ENCODE results near the gene DOCK2. TPM values are rescaled to one million over a fixed set of nuclear protein-coding genes. Genes with fewer than 3 reads are reported as not detected.

Gene DOCK2
- total RNA-seq, 2 experiments from 2014 or later = 189 to 198 TPM

- CTCF ChIA-PET = no interaction called here
- no peak overlapping the region for H3K27ac Mint-ChIP-seq
- peaks cover 8% of the 10 kb centered on the region for H3K27me3 Mint-ChIP-seq
- no peaks in the 10 kb centered on the region for H3K4me1 Mint-ChIP-seq
- ATAC-seq = no peak
- no peaks in the 10 kb centered on the region for H3K36me3 Mint-ChIP-seq (ENCODE audit: low read depth)
- no peak overlapping the region for H3K4me3 Mint-ChIP-seq
- H3K9me3 Mint-ChIP-seq (ENCODE audit: low read depth) = no peaks in the 10 kb centered on the region
- no peak for DNase-seq
- intact Hi-C loops (cut with DNase I, micrococcal nuclease) = no loop called here
- POLR2A ChIA-PET = no interaction called here
These were observed 470.6 kb downstream of the DOCK2 start for GRCh38 chr5:170107674-170108073.

GRCh38 chr5:170108266-170108785 is 471.3 kb downstream of the DOCK2 start:
- H3K27ac Mint-ChIP-seq = no peak overlapping the region
- no peak overlapping the region for H3K4me3 Mint-ChIP-seq
- H3K36me3 Mint-ChIP-seq (ENCODE audit: low read depth) = no peaks in the 10 kb centered on the region
- ATAC-seq (no peak), DNase-seq (no peak)
- intact Hi-C loops (cut with DNase I, micrococcal nuclease) = no loop called here
- no peaks in the 10 kb centered on the region for H3K4me1 Mint-ChIP-seq
- H3K27me3 Mint-ChIP-seq = peaks cover 8% of the 10 kb centered on the region
- ChIA-PET CTCF (no interaction called here), POLR2A (no interaction called here)
- H3K9me3 Mint-ChIP-seq (ENCODE audit: low read depth) = no peaks in the 10 kb centered on the region

- Mint-ChIP-seq H3K27me3 (peaks cover 8% of the 10 kb centered on the region), H3K4me1 (no peaks in the 10 kb centered on the region), H3K9me3 (ENCODE audit: low read depth) (no peaks in the 10 kb centered on the region), H3K4me3 (no peak overlapping the region), H3K36me3 (ENCODE audit: low read depth) (no peaks in the 10 kb centered on the region), H3K27ac (no peak overlapping the region)
- ATAC-seq = no peak
- POLR2A ChIA-PET = no interaction called here
- intact Hi-C loops (cut with DNase I, micrococcal nuclease) = no loop called here
- no peak for DNase-seq
- CTCF ChIA-PET = interaction anchor here (0.5 kb wide), 1 partner anchor 69 kb away, joined by 3 read pairs; no protein-coding TSS in a partner anchor
These were observed 472.3 kb downstream of the DOCK2 start for GRCh38 chr5:170109059-170110031.

GRCh38 chr5:170110403-170111087 is 473.5 kb downstream of the DOCK2 start:
- ChIA-PET POLR2A (no interaction called here), CTCF (no interaction called here)

GRCh38 chr5:170111088-170111785 is 474.2 kb downstream of the DOCK2 start:
- Mint-ChIP-seq H3K9me3 (ENCODE audit: low read depth) (no peaks in the 10 kb centered on the region), H3K4me1 (no peaks in the 10 kb centered on the region), H3K27me3 (peaks cover 3% of the 10 kb centered on the region), H3K4me3 (no peak overlapping the region), H3K36me3 (ENCODE audit: low read depth) (no peaks in the 10 kb centered on the region), H3K27ac (no peak overlapping the region)
- no peak for ATAC-seq
- ChIA-PET POLR2A (no interaction called here), CTCF (no interaction called here)
- intact Hi-C loops (cut with DNase I, micrococcal nuclease) = no loop called here
- DNase-seq = no peak

More at GRCh38 chr5:170110403-170111087, 473.5 kb downstream of the DOCK2 start:
- Mint-ChIP-seq H3K27me3 (peaks cover 3% of the 10 kb centered on the region), H3K27ac (no peak overlapping the region), H3K36me3 (ENCODE audit: low read depth) (no peaks in the 10 kb centered on the region), H3K9me3 (ENCODE audit: low read depth) (no peaks in the 10 kb centered on the region), H3K4me1 (no peaks in the 10 kb centered on the region), H3K4me3 (no peak overlapping the region)
- ATAC-seq = no peak
- DNase-seq = no peak
- intact Hi-C loops (cut with DNase I, micrococcal nuclease) = no loop called here

GRCh38 chr5:170112876-170113521 is 475.9 kb downstream of the DOCK2 start:
- POLR2A ChIA-PET = no interaction called here
- Mint-ChIP-seq H3K27ac (no peak overlapping the region), H3K9me3 (ENCODE audit: low read depth) (no peaks in the 10 kb centered on the region), H3K4me1 (no peaks in the 10 kb centered on the region), H3K36me3 (ENCODE audit: low read depth) (no peaks in the 10 kb centered on the region), H3K4me3 (no peak overlapping the region), H3K27me3 (no peaks in the 10 kb centered on the region)
- no peak for ATAC-seq
- intact Hi-C loops (cut with DNase I, micrococcal nuclease) = no loop called here
- CTCF ChIA-PET = interaction anchor here (1.9 kb wide), 1 partner anchor 12 kb away, joined by 9 read pairs; no protein-coding TSS in a partner anchor
- no peak for DNase-seq

- CTCF ChIA-PET = interaction anchor here (1.9 kb wide), 1 partner anchor 13 kb away, joined by 9 read pairs; no protein-coding TSS in a partner anchor
- Mint-ChIP-seq H3K9me3 (ENCODE audit: low read depth) (no peaks in the 10 kb centered on the region), H3K4me1 (no peaks in the 10 kb centered on the region), H3K27ac (no peak overlapping the region), H3K27me3 (no peaks in the 10 kb centered on the region), H3K4me3 (no peak overlapping the region), H3K36me3 (ENCODE audit: low read depth) (no peaks in the 10 kb centered on the region)
- POLR2A ChIA-PET = no interaction called here
- DNase-seq (no peak), ATAC-seq (no peak)
- intact Hi-C loops (cut with DNase I, micrococcal nuclease) = no loop called here
These were observed 476.4 kb downstream of the DOCK2 start for GRCh38 chr5:170113522-170113900.

- ATAC-seq = no peak
- Mint-ChIP-seq H3K4me3 (no peak overlapping the region), H3K27ac (no peak overlapping the region), H3K9me3 (ENCODE audit: low read depth) (no peaks in the 10 kb centered on the region), H3K36me3 (ENCODE audit: low read depth) (no peaks in the 10 kb centered on the region), H3K4me1 (no peaks in the 10 kb centered on the region), H3K27me3 (no peaks in the 10 kb centered on the region)
- DNase-seq = no peak
- intact Hi-C loops (cut with DNase I, micrococcal nuclease) = no loop called here
- CTCF ChIA-PET = interaction anchor here (1.7 kb wide), 1 partner anchor 14 kb away, joined by 6 read pairs; no protein-coding TSS in a partner anchor
- POLR2A ChIA-PET = no interaction called here
These were observed 477.2 kb downstream of the DOCK2 start for GRCh38 chr5:170114271-170114670.

GRCh38 chr5:170115925-170116324 is 478.9 kb downstream of the DOCK2 start:
- intact Hi-C loops (cut with DNase I, micrococcal nuclease) = no loop called here
- H3K4me1 Mint-ChIP-seq = no peaks in the 10 kb centered on the region
- no peak for DNase-seq
- no peak overlapping the region for H3K4me3 Mint-ChIP-seq
- ATAC-seq = no peak
- no peaks in the 10 kb centered on the region for H3K9me3 Mint-ChIP-seq (ENCODE audit: low read depth)
- H3K27me3 Mint-ChIP-seq = peaks cover 4% of the 10 kb centered on the region
- H3K27ac Mint-ChIP-seq = no peak overlapping the region
- CTCF ChIA-PET = interaction anchor here (1.7 kb wide), 1 partner anchor 16 kb away, joined by 6 read pairs; no protein-coding TSS in a partner anchor
- H3K36me3 Mint-ChIP-seq (ENCODE audit: low read depth) = no peaks in the 10 kb centered on the region
- POLR2A ChIA-PET = no interaction called here

- intact Hi-C loops (cut with DNase I, micrococcal nuclease) = no loop called here
- ChIA-PET POLR2A (no interaction called here), CTCF (interaction anchor here (0.8 kb wide), 1 partner anchor 18 kb away, joined by 3 read pairs; no protein-coding TSS in a partner anchor)
- ATAC-seq (no peak), DNase-seq (no peak)
- Mint-ChIP-seq H3K4me1 (no peaks in the 10 kb centered on the region), H3K27me3 (peaks cover 9% of the 10 kb centered on the region), H3K36me3 (ENCODE audit: low read depth) (no peaks in the 10 kb centered on the region), H3K27ac (no peak overlapping the region), H3K4me3 (no peak overlapping the region), H3K9me3 (ENCODE audit: low read depth) (no peaks in the 10 kb centered on the region)
These were observed 480.7 kb downstream of the DOCK2 start for GRCh38 chr5:170117736-170118135.

- POLR2A ChIA-PET = no interaction called here
- H3K4me1 Mint-ChIP-seq = no peaks in the 10 kb centered on the region
- peaks cover 11% of the 10 kb centered on the region for H3K27me3 Mint-ChIP-seq
- peaks cover 2% of the 10 kb centered on the region for H3K9me3 Mint-ChIP-seq (ENCODE audit: low read depth)
- H3K27ac Mint-ChIP-seq = no peak overlapping the region
- no peak for ATAC-seq
- H3K36me3 Mint-ChIP-seq (ENCODE audit: low read depth) = no peaks in the 10 kb centered on the region
- intact Hi-C loops (cut with DNase I, micrococcal nuclease) = no loop called here
- no peak overlapping the region for H3K4me3 Mint-ChIP-seq
- CTCF ChIA-PET = no interaction called here
- DNase-seq = no peak
These were observed 483.5 kb downstream of the DOCK2 start for GRCh38 chr5:170120576-170120975.

All from activated CD4-positive, alpha-beta T cell treated with anti-CD3 and anti-CD28 coated beads for 36 hours (primary cell).